GM19455 (cell line): ENCODE measurements around the gene DGKG.

Experiments
- ATAC-seq: cut with Tn5 transposase; IDR thresholded peaks from one replicate; pipeline ENCODE4 v1.9.1; 2021; ENCODE audit not compliant: unreplicated experiment

The DGKG gene

GRCh38 chr3:186361762-186362536 lies at the start of gene DGKG:
Gene DGKG (minus strand): TSS chr3:186362234. CDS start chr3:186320459, 41,775 bp downstream.
- ATAC-seq: peak; percentile 56

- ATAC-seq: no peak
Observed at GRCh38 chr3:186411089-186411488, 49.1 kb upstream of the DGKG start.

- no peak for ATAC-seq
Observed at GRCh38 chr3:186406669-186407635, 44.9 kb upstream of the DGKG start.

GRCh38 chr3:186401556-186401955 lies 39.5 kb upstream of the DGKG start:
- no peak for ATAC-seq

GRCh38 chr3:186400662-186401061 lies 38.6 kb upstream of the DGKG start:
- ATAC-seq: no peak

GRCh38 chr3:186400026-186400425 lies 38.0 kb upstream of the DGKG start:
- ATAC-seq: no peak

GRCh38 chr3:186394566-186395217 lies 32.7 kb upstream of the DGKG start:
- no peak for ATAC-seq

GRCh38 chr3:186386883-186387560 lies 25.0 kb upstream of the DGKG start:
- ATAC-seq: no peak

GRCh38 chr3:186385856-186386602 lies 24.0 kb upstream of the DGKG start:
- no peak for ATAC-seq

GRCh38 chr3:186383026-186383993 lies 21.3 kb upstream of the DGKG start:
- ATAC-seq: no peak

GRCh38 chr3:186382217-186382885 lies 20.3 kb upstream of the DGKG start:
- no peak for ATAC-seq

- ATAC-seq: no peak
Observed at GRCh38 chr3:186381424-186382216, 19.6 kb upstream of the DGKG start.

- ATAC-seq: no peak
Observed at GRCh38 chr3:186380622-186381380, 18.8 kb upstream of the DGKG start.

GRCh38 chr3:186375443-186375842 lies 13.4 kb upstream of the DGKG start:
- ATAC-seq: no peak

- no peak for ATAC-seq
Observed at GRCh38 chr3:186374376-186374775, 12.3 kb upstream of the DGKG start.

- no peak for ATAC-seq
Observed at GRCh38 chr3:186369217-186369616, 7.2 kb upstream of the DGKG start.

- ATAC-seq: no peak
Observed at GRCh38 chr3:186368717-186369116, 6.7 kb upstream of the DGKG start.
